Dermis lymphatic vessel endothelial cell (primary cell): Measurements from ENCODE around the gene YBEY. TPM values are rescaled to one million over a fixed set of nuclear protein-coding genes. Genes with fewer than 3 reads are reported as not detected.

ENCODE experiments used
- total RNA-seq: library from RNA; depleted of rRNA; stranded (reverse); fragments of >200 nt; gene quantifications from 2 replicates; pipeline ENCODE4 v1.2.1, GENCODE V29; 2014

YBEY gene
- total RNA-seq: 9.1 and 18.0 TPM in 2 replicates

GRCh38 chr21:46285761-46286647 lies at the start of gene YBEY:
Gene YBEY, plus strand, starts transcription at chr21:46286342. Its CDS starts 572 bp downstream, at chr21:46286914.

GRCh38 chr21:46285206-46285661 lies 908 bp upstream of the YBEY start, which contains the start of gene MCM3AP:
Gene MCM3AP, minus strand, starts transcription at chr21:46285611. Its CDS starts 325 bp downstream, at chr21:46285286.

GRCh38 chr21:46323710-46324389 lies 37.7 kb downstream of the YBEY start, which contains the start of the genes C21orf58 and PCNT:
Gene C21orf58, minus strand, starts transcription at chr21:46323870. Its CDS starts 1,132 bp downstream, at chr21:46322738.
Gene PCNT, plus strand, starts transcription at chr21:46324156. Its CDS starts 73 bp downstream, at chr21:46324229.

Other genes starting within 250 kb of the YBEY start
- gene COL6A2, start 188.2 kb upstream of the YBEY start, total RNA-seq: 39.7 and 92.9 TPM in 2 replicates
- not detected in 2 replicates for gene FTCD, start 130.8 kb upstream of the YBEY start, total RNA-seq
- gene SPATC1L, start 101.9 kb upstream of the YBEY start, total RNA-seq: 4.7 and 6.3 TPM in 2 replicates
- gene LSS, start 57.6 kb upstream of the YBEY start, total RNA-seq: 28.6 and 37.9 TPM in 2 replicates
- 65.0 and 96.2 TPM in 2 replicates for gene MCM3AP, start 731 bp upstream of the YBEY start, total RNA-seq
- gene C21orf58, start 37.5 kb downstream of the YBEY start, total RNA-seq: 0.77 and 0.87 TPM in 2 replicates
- 13.9 and 15.7 TPM in 2 replicates for gene PCNT, start 37.8 kb downstream of the YBEY start, total RNA-seq
- gene DIP2A, start 172.5 kb downstream of the YBEY start, total RNA-seq: 26.1 and 29.4 TPM in 2 replicates